AG04449 (cell line): ENCODE measurements around the gene TARBP1.

Experiments
- CTCF ChIA-PET: fragments of 350-600 bp; formaldehyde crosslinking; extraction: SDS; loops from one replicate; lab custom pipeline; 2021; ENCODE audit warnings: antibody characterized with exemption; lab: Yijun Ruan, JAX
- POLR2A ChIA-PET: fragments of 400-600, 350-600 bp; formaldehyde crosslinking; extraction: SDS; loops from one replicate; lab custom pipeline; 2020; ENCODE audit warnings: antibody characterized with exemption, inconsistent platforms; lab: Yijun Ruan, JAX
- DNase-seq: peaks from one replicate; pipeline ENCODE4 v3.0.0-alpha.2; 2010; ENCODE audit warnings: low read depth, low spot score
- H3K4me3 ChIP-seq: 2 replicates; pipeline ENCODE4 v1.5.1; 2011; ENCODE audit warnings: low read depth, mild to moderate bottlenecking, control low read depth, low read length
- TF ChIP-seq, protein P1 (sequence below): IDR thresholded peaks from one replicate; pipeline ENCODE4 v1.5.1; 2011; ENCODE audit warnings: mild to moderate bottlenecking, moderate library complexity, low read length, control low read depth, inconsistent platforms; ENCODE audit not compliant: insufficient read depth; ENCODE audit errors: missing control alignments

Gene TARBP1

DNA sequence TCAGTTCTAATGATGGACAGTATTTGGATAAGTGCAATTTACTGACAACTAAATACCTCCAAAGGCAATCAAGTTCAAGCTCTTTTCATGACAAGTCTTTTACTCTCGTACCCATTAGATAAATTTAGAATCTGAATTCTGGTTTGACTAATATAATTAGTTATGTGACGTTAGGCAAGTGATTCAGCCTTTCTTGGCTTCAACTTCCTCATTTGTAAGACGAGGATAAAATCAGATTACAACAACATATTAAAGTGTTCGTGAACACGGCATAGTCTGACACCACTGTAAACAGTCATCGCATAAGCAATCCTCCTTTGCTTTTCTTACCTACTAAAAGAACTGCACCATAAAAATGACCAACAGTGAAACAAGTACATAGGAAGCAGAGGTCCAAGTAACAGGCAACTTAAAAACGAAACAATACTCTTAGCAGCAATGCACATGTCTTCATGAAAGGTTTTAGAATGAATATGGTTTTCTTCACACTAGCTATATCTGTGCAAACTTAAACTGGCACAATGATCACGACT lies 80.1 kb downstream of the TARBP1 start:
- no peak for DNase-seq
- CTCF ChIA-PET = no interaction called here
- POLR2A ChIA-PET = no interaction called here
- H3K4me3 ChIP-seq = no peak overlapping the region
- TF ChIP-seq, protein P1, sequence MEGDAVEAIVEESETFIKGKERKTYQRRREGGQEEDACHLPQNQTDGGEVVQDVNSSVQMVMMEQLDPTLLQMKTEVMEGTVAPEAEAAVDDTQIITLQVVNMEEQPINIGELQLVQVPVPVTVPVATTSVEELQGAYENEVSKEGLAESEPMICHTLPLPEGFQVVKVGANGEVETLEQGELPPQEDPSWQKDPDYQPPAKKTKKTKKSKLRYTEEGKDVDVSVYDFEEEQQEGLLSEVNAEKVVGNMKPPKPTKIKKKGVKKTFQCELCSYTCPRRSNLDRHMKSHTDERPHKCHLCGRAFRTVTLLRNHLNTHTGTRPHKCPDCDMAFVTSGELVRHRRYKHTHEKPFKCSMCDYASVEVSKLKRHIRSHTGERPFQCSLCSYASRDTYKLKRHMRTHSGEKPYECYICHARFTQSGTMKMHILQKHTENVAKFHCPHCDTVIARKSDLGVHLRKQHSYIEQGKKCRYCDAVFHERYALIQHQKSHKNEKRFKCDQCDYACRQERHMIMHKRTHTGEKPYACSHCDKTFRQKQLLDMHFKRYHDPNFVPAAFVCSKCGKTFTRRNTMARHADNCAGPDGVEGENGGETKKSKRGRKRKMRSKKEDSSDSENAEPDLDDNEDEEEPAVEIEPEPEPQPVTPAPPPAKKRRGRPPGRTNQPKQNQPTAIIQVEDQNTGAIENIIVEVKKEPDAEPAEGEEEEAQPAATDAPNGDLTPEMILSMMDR = no peak

DNA sequence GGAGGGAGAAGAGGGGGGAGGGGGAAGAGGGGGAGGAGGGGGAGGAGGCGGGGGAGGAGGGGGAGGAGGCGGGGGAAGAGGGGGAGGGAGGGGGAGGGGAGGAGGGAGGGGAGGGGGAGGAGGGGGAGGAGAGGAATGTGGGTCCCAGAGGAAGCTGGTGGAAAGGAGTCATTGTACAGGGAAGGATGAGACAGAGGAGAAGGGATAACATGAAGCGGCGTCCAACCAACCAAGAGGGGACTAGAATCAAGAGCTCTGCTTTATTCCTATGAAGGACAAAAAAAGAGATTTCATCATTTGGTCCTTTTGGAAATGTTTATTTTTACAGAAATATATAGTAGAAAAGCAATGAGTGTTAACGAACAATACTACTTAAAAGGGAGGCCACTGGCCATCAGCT lies 81.2 kb downstream of the TARBP1 start:
- DNase-seq = no peak
- POLR2A ChIA-PET = no interaction called here
- CTCF ChIA-PET = no interaction called here
- H3K4me3 ChIP-seq = no peak overlapping the region
- TF ChIP-seq, protein P1 = no peak

DNA sequence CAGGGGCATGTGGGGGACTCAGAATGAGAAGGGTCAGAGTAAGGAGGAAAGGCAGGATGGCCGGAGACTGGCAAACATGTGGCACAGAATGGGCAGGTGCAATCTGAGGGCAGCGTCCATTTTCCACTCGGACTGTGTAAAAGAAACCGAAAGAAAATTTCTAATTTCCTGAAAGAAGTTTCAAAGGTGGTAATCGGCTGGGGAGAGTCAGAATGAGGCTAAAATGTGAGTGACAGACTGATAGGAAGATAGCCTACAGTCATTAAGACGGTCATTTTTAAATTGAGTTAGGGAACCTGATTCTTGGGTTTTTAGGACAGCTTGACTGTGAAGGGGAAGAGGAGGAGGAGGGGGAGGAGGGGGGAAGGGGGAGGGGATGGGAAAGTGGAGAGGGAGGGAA lies 82.1 kb downstream of the TARBP1 start:
- ChIA-PET CTCF (no interaction called here), POLR2A (no interaction called here)
- DNase-seq = no peak
- TF ChIP-seq, protein P1 = no peak
- H3K4me3 ChIP-seq = no peak overlapping the region

DNA sequence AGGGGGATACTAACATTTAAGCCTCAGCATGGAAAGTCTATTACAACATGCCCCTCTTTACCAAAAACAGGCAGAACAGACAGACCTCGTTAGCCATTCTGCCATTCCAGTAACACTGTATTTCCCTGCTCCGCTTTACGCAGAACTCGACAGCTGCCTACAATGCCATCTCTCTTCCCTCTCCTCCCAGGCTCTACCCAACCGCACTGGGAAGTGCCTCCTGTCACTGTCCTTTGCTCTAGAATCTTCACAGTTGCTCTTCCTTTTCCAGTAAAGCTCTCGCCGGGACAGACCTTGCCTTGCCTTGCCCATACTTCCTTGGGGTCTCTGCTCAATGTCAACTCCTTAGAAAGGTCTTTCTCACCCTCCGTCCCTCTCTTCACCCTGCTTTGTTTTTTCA lies 82.9 kb downstream of the TARBP1 start:
- no peak overlapping the region for H3K4me3 ChIP-seq
- ChIA-PET POLR2A (no interaction called here), CTCF (interaction anchor here (0.9 kb wide), 1 partner anchor 9 kb away, joined by 3 read pairs; no protein-coding TSS in a partner anchor)
- TF ChIP-seq, protein P1 = no peak
- DNase-seq = no peak

DNA sequence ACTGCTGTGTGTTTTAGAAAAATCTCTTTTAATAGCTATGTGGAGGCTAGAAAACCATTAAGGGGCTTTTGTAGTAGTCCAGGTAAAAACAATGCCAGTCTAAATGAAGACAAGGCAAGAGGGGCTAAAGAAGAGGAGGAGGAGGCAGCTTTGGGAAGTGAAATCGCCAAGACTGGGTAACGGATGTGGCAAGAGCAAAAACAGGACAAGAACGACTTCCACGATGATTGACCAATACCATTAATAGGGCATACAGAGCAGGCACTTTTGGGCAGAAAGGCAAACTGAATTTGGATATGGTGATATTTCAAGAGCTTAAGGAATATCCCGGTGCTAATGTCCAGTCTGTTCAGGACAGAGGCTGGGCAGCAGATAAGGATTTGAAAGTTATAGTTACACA lies 83.7 kb downstream of the TARBP1 start:
- ChIA-PET POLR2A (no interaction called here), CTCF (interaction anchor here (0.9 kb wide), 1 partner anchor 10 kb away, joined by 3 read pairs; no protein-coding TSS in a partner anchor)
- TF ChIP-seq, protein P1 = no peak
- DNase-seq = no peak
- H3K4me3 ChIP-seq = no peak overlapping the region

DNA sequence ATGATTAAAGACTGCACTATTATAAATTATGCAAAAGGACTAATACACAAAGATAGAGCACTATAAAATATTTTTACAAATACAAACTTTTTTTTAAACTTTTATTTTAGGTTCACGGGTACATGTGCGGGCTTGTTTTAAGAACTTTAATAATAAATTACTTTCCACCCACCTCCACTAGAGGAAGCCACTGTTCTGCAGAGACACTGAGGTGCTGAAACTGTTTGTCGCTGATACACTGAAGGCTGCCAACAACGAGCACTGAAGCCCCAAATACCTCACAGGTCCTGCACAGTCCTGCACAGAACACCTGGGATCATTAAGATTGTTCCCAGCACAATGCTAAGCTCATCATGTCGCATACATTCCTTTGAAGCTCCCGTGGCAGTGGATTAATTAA lies 85.8 kb downstream of the TARBP1 start:
- ChIA-PET POLR2A (no interaction called here), CTCF (interaction anchor here (0.6 kb wide), 1 partner anchor 19 kb away, joined by 3 read pairs; no protein-coding TSS in a partner anchor)
- no peak overlapping the region for H3K4me3 ChIP-seq
- DNase-seq = no peak
- TF ChIP-seq, protein P1 = no peak
